GM21619 (cell line): ENCODE measurements around the gene NBPF14.
"Not testable (repeated sequence)": the region's sequence is repeated elsewhere in the genome, so short reads cannot be mapped to it uniquely, and the experiment has no call there.

Experiments used
- ATAC-seq: cut with Tn5 transposase; IDR thresholded peaks from one replicate; pipeline ENCODE4 v1.9.1; 2021; ENCODE audit not compliant: unreplicated experiment

Gene NBPF14, protein sequence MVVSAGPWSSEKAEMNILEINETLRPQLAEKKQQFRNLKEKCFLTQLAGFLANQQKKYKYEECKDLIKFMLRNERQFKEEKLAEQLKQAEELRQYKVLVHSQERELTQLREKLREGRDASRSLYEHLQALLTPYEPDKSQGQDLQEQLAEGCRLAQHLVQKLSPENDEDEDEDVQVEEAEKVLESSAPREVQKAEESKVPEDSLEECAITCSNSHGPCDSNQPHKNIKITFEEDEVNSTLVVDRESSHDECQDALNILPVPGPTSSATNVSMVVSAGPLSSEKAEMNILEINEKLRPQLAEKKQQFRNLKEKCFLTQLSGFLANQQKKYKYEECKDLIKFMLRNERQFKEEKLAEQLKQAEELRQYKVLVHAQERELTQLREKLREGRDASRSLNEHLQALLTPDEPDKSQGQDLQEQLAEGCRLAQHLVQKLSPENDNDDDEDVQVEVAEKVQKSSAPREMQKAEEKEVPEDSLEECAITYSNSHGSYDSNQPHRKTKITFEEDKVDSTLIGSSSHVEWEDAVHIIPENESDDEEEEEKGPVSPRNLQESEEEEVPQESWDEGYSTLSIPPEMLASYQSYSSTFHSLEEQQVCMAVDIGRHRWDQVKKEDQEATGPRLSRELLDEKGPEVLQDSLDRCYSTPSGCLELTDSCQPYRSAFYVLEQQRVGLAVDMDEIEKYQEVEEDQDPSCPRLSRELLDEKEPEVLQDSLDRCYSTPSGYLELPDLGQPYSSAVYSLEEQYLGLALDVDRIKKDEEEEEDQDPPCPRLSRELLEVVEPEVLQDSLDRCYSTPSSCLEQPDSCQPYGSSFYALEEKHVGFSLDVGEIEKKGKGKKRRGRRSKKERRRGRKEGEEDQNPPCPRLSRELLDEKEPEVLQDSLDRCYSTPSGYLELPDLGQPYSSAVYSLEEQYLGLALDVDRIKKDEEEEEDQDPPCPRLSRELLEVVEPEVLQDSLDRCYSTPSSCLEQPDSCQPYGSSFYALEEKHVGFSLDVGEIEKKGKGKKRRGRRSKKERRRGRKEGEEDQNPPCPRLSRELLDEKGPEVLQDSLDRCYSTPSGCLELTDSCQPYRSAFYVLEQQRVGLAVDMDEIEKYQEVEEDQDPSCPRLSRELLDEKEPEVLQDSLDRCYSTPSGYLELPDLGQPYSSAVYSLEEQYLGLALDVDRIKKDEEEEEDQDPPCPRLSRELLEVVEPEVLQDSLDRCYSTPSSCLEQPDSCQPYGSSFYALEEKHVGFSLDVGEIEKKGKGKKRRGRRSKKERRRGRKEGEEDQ (N-terminal part only)

DNA sequence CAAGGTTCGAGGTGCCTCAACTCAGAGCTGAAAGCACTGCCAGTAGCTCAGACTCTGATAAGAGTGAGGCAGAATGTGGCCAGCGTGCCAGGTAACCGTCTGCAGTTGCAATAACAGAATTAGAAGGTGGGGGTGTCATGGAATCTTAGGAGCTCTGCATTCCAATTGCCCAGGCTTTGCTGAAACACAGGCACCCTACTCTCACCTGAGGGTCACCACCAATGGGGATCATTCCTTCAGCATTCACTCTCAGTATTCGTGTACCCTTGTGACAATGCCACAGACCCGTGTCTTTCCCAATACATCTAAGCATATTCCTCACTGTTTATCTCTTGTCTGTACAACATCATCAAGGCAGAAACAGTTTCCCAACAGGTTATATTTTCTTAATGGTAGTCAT, at the start of gene NBPF14:
Gene NBPF14 (minus strand): TSS at position 101 of the 400 bp plus-strand sequence. CDS start 294 bp downstream, outside the sequence.
- not testable (repeated sequence) for ATAC-seq

DNA sequence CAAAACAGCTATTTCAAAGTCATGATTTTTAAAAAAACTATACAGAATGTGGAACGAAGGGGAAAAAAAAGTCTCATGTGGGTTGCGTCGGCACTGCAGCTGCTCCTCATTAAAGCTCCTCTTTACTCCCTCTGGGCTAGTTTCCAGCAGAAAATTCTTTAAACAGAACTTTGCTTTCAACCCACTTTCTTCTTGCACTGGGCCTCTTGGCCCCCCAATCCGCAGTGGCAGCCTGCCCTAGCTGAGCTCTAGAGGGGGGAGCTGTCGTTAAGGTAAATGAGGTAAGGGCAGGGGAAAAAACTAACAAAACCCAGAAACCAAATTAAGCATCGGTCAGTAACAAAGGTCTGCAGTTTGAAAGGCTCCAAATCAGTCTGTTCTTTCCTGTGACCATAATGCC, 29.6 kb upstream of the NBPF14 start:
- not testable (repeated sequence) for ATAC-seq

DNA sequence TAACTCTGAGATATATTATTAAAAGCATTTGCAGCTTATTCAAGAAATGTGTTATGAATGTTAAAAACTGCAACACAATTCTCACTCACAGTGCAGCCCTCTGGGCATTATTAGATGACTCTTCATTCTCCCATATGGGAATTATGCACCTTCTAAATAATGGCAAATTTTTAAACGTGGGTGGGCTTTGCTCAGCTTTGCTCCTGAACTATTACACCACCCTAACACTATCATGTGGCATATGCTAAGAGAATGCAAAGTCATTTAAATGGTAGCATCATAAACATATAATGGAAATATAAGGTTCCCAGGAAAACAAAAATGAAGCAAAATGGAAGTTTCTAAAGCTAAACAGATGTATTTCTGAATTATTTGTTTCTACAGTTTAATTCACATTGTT, 22.4 kb upstream of the NBPF14 start:
- ATAC-seq: not testable (repeated sequence)

DNA sequence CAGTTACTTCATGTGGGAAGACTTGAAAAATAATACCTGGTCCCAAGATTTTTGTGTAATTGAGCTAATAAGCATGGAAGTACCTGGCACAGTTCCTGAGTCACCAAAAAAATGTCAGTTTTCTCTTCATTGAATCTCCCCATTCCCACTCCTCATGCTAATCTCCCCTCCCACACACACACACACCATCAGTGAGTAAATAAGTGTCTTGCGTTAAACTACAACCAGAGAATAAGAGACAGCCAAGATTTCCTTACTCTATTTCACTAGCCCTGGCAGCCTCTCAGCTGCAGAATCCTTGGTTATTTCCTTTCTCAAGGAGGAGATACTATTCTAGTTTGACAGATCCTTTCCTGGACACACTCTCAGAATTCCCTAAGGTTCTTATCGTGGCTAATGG, 9.5 kb upstream of the NBPF14 start:
- ATAC-seq: not testable (repeated sequence)

DNA sequence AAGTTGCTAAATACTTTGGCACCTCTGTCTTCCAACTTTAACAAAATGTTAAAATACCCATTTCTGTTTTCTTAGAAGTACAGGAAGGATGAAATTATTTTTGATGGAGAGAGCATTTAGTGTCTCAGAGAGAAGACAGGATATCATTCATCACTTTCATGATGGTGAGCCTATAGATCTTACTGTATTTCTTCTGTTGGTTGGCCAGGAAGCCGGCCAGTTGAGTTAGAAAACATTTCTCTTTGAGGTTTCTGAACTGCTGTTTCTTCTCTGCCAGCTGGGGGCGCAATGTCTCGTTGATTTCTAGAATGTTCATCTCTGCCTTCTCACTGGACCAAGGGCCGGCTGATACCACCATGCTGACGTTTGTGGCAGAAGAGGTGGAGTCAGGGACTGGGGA, 451 bp downstream of the NBPF14 start:
- not testable (repeated sequence) for ATAC-seq

DNA sequence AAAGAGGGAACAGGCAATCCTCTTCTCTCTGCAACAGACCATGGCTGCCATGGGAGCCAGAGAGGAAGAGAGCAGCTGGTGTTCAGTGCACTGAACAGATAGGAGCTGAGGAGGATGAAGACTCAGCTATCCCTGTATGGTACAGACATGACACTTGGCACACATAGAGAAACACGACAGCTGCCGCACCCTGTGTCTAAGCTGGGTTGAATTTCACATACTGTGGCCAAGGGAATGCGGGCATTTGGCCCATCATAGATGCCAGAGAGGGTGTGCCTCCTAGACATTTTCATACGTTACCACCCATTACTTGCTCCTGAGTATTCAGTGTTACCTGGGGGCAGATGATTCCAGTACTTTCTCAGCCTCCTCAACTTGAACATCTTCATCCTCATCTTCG, 4.7 kb downstream of the NBPF14 start:
- not testable (repeated sequence) for ATAC-seq

DNA sequence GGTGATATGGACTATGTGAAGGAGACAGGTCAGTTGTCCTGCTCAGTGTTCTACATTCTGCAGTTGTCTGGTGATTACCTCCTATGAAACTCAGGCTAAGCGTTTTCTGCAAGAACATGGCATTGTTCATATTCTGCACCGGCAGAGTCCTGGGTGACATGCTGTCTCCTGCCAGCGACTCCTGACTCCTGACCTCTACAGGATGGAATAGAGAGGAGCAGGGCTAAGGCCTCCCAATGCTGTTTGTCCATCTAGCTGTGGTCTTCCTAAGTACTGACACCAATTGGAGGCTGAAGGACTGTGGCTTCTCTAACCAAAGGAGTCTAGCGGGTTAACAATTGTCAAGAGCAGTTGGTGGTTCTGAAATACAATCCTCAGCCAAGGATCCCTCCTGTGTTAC, 63.7 kb downstream of the NBPF14 start:
- ATAC-seq: not testable (repeated sequence)

DNA sequence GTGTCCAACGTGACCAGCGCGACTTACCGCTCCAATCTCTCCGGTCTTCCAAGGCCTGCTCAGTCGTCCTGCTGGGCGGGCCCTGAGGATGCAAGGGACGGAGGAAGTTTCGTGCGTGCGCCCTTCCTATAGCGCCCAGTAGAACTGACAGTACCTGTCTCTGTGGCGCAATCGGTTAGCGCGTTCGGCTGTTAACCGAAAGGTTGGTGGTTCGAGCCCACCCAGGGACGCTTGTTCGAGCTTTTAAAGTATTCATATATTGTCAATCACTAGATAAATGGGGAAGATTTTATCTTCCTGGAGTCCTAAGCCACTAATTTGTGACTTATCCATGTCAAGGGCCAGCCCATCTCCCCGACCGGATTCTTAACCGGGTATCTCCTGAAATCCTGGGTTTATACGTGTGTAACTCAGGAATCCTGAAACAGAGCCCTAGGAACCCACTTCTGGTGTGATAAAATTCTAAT, 66.7 kb downstream of the NBPF14 start:
- not testable (repeated sequence) for ATAC-seq

DNA sequence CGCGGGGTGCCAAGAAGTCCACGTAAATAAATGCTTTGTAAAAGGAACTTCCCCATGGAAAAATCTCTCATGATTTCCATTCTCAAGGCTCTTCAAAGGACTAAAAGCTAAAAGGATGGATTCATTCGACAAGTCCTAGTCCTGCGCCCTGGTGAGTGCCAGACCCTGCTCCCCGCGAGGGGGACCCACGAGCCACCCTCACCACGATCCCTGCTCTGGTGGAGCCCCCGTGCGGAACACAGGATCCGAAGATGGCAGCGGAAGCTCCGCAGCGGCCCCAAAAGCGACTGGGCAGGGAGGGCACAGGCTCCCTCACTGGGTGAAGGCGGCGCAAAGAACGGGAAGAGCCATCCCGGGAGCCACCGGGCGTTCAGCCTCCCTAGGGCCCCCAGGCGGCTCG, 67.2 kb downstream of the NBPF14 start:
- ATAC-seq: not testable (repeated sequence)

DNA sequence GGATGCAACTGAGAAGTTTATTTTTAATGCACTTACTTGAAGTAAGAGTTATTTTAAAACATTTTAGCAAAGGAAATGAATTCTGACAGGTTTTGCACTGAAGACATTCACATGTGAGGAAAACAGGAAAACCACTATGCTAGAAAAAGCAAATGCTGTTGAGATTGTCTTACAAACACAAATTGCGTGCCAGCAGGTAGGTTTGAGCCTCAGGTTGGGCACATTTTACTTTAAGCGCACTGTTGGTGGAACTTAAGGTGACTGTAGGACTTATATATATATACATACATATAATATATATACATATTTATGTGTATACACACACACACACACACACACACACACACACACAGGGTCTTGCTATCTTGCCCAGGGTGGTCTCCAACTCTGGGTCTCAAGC, 69.2 kb downstream of the NBPF14 start:
- not testable (repeated sequence) for ATAC-seq

DNA sequence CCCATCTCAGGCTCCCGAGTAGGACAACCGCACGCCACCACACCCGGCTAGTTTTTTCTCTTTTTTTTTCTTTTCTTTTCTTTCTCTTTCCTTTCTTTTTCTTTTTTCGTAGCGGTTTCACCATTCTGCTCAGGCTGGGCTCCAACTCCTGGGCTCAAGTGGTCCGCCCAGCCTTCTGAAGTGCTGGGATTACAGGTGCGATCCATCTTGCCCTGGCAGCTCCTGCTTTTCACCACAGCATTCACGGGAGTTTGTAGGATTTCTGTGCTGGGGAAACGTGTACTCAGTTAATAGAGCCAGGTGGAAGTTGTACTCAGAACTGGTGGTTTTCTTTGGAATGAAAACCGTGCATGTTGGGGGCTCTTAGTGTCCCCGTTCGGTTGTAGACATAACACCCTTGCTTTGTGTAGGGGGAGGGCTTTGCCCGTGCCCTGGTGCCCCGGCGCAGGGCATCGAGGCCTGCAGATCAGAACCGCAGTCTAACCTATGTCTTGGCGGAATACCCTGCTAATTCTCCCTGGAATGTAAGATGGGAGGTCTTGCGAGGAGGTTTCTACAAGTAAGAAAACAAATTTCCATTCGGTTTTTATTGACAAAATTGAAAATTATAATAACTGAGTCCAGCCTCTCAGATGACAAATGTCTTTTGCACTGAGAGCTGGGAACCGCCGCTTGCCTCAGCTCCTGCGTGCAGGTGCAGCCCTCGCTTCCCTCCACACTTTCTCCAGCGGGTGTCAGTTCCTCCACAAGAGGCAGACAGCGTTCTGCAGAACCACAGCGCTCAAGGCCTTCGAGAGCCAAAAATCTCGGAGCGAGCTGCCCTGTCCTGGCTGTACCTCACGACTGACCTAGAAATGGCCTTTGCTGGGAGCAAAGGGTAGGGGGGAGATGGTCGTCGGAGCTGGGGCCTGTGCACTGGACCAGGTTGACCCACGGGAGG, 72.3 kb downstream of the NBPF14 start:
- ATAC-seq: not testable (repeated sequence)

DNA sequence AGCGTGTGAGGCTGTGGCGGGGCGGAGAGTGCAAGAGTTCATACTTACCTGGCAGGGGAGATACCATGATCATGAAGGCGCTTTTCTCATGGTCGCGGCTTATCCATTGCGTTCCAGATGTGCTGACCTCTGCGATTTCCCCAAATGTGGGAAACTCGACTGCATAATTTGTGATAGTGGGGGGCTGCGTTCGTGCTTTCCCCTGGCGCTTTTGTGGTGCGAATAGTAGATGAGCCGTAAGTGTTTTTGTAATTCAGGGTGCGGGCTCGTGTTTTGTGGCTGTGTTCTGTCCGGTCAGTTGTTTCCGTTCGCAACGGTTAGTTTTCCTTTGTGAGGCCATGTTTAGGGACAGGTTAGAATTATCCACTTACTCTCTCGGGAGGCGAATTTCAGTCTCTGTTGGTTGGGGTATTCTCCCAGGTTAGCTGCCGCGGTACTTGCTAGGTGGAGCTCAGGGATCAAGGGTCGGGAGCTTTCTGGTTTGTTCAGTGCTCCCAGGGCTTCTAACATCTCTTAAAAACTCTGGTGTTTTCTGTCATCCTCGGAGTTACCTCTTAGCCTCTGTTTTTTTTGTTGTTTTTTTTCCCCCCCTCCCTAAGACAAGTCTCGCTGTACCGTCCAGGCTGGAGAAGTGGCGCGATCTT, 73.1 kb downstream of the NBPF14 start:
- ATAC-seq: peak; percentile 73

DNA sequence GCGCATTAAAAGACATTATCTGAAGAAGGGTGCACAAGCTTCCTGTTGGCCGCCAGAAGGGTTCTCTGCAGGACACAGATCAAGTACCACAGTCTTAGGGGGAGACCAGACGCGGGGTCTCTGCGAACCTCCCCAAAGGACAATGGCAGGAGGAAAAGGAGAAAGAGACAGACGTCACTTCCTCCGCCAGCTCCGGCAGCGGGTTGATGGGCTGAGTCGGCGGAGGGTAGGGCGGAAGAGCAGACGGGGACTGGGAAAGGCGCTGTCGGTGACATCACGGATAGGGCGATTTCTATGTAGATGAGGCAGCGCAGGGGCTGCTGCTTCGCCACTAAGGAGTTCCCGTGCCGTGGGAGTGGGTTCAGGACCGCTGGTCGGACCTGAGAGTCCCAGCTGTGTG, 73.7 kb downstream of the NBPF14 start:
- ATAC-seq: peak; percentile 57

DNA sequence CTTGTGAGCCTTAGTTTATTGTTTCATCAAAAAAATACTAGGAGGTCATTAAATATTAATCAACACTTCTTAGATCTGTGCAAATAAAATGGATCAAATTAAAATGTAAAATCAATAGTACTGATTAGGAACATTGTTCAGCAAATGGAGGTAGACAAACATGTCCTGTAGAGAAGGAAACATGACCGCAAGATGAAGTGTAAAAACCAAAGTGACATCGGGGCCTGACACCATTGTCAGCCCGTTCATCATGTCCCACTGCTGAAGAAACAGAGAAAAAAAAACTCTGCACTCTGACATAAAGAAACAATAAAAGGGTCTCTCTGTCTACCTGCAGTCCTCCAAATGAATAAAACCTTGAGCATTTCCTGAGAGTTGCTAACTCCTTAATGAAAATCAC, 81.5 kb downstream of the NBPF14 start:
- ATAC-seq: not testable (repeated sequence)

DNA sequence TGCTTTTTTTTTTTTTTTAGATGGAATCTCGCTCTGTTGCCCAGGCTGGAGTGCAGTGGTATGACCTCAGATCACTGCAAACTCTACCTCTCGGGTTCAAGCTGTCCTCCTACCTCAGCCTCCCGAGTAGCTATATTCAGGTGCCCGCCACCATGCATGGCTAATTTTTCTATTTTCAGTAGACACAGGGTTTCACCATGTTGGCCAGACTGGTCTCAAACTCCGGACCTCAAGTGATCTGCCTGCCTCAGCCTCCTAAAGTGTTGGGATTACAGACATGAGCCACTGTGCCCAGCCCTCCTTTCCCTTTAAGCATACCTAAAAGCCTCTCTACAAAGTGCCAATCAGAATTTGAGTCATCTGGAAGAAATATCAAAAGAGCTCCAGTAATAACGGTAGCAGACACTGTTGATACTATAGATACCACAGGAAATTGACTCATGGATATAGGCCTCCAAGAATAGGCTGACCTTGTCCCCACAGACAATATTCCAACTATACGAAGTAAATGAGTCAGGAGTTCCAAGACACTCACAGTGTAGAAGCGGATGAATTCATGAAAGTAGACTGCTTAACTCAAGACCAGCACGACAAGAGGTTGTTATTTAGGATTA, 83.1 kb downstream of the NBPF14 start:
- ATAC-seq: not testable (repeated sequence)

DNA sequence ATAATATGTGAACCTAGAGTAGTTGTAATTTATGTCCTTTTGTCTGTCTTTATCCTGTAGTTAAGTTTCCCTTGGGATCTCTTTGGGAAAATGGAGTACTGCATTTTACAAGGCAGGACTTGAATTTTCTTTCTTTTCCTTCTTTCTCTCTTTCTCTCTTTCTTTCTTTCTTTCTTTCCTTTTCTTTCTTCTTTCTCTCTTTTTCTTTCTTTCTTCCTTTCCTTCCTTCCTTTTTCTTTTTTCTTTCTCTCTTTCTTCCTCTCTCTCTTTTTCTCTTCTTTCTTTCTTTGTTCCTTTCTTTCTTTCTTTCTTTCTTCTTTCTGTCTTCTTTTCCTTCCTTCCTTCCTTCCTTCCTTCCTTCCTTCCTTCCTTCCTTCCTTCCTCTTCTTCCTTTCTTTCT, 101.9 kb downstream of the NBPF14 start:
- not testable (repeated sequence) for ATAC-seq

DNA sequence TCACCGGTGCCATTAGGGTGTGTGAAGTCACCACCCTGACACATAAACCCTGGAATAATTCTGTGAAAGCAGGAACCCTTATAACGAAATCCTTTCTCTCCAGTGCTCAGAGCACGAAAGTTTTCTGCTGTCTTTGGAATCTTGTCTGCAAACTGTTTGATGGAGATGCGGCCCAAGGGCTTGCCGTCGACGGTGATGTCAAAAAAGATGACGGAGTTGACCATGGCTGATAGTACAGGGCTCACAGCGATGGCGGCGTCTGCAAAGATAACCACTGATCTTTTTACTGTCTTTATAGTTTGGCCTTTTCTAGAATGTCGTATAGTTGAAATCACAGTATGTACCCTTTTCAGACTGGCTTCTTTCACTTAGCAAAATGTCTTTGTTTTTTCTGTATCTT, 112.8 kb downstream of the NBPF14 start, which contains the start of gene PPIAL4G:
Gene PPIAL4G (minus strand): TSS at position 274 of the 400 bp plus-strand sequence. CDS start 50 bp downstream, at position 224.
- not testable (repeated sequence) for ATAC-seq
